GM13977 (cell line): Measurements from ENCODE around the gene RASGEF1B.

Experiments used
- DNase-seq: peaks from one replicate; pipeline ENCODE4 v3.0.0; 2012; ENCODE audit warnings: low spot score
- in situ Hi-C: fragments of 300-500 bp; cut with MboI; formaldehyde crosslinking; loops from one replicate; pipeline ENCODE4 v1.12.0; 2022; ENCODE audit warnings: low sequenced_read_pairs, low pct_unique_long_range_greater_than_20kb, mixed read lengths, inconsistent platforms; ENCODE audit not compliant: unreplicated experiment
- TF ChIP-seq, protein P1 (sequence below): IDR thresholded peaks from 2 replicates; pipeline ENCODE4 v1.5.1; 2012; ENCODE audit warnings: mild to moderate bottlenecking, control low read depth; ENCODE audit not compliant: insufficient read depth; ENCODE audit errors: extremely low read depth, missing control alignments

Gene RASGEF1B

GRCh38 chr4:81466841-81467671 is 4.7 kb downstream of the RASGEF1B start:
- peak; percentile 56 for DNase-seq
- TF ChIP-seq, protein P1, sequence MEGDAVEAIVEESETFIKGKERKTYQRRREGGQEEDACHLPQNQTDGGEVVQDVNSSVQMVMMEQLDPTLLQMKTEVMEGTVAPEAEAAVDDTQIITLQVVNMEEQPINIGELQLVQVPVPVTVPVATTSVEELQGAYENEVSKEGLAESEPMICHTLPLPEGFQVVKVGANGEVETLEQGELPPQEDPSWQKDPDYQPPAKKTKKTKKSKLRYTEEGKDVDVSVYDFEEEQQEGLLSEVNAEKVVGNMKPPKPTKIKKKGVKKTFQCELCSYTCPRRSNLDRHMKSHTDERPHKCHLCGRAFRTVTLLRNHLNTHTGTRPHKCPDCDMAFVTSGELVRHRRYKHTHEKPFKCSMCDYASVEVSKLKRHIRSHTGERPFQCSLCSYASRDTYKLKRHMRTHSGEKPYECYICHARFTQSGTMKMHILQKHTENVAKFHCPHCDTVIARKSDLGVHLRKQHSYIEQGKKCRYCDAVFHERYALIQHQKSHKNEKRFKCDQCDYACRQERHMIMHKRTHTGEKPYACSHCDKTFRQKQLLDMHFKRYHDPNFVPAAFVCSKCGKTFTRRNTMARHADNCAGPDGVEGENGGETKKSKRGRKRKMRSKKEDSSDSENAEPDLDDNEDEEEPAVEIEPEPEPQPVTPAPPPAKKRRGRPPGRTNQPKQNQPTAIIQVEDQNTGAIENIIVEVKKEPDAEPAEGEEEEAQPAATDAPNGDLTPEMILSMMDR: peak; percentile 88
- in situ Hi-C loops: loop anchor here (10.0 kb wide), 1 partner anchor 378 kb away; no protein-coding TSS in a partner anchor

GRCh38 chr4:81465406-81466340 is 6.0 kb downstream of the RASGEF1B start:
- no peak for DNase-seq
- TF ChIP-seq, protein P1: peak; percentile 1
- in situ Hi-C loops: loop anchor here (10.0 kb wide), 1 partner anchor 379 kb away; no protein-coding TSS in a partner anchor

GRCh38 chr4:81460834-81461233 is 10.9 kb downstream of the RASGEF1B start:
- no peak for DNase-seq
- in situ Hi-C loops: loop anchor here (10.0 kb wide), 1 partner anchor 384 kb away; no protein-coding TSS in a partner anchor
- TF ChIP-seq, protein P1: no peak

GRCh38 chr4:81460191-81460701 is 11.5 kb downstream of the RASGEF1B start:
- in situ Hi-C loops: loop anchor here (10.0 kb wide), 1 partner anchor 385 kb away; no protein-coding TSS in a partner anchor
- TF ChIP-seq, protein P1: no peak
- DNase-seq: no peak

GRCh38 chr4:81459228-81459627 is 12.5 kb downstream of the RASGEF1B start:
- TF ChIP-seq, protein P1: no peak
- DNase-seq: no peak
- in situ Hi-C loops: no loop called here

DNA sequence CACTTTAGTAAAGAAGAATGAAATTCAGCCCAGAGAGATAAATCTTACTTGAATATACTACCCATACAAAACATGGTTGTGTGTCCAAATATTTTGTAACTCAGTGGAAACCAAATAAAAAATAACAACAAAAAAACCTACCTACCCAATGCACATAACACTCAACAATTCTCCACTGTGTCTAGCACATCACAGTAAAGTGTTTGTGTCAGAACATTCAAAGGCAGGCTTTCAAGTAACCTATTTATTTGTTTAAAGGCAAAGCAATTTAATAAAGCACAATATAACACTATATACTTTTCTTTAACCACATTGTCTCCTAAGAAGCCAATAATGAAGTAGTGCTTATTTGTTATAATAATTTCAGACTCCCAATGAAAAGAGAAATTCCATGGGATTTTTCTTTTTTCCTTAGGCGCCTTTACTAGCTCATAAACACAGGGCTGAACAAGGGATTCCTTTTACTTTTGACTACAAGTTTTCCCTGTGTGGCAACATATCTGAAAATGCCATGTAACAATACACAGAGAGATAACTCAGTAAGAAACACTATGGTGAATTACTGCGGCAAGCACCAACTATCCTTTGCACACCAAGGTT is 13.7 kb downstream of the RASGEF1B start:
- in situ Hi-C loops: no loop called here

More for the DNA sequence above, 13.7 kb downstream of the RASGEF1B start:
- DNase-seq: no peak
- TF ChIP-seq, protein P1: no peak
